ENCODE results near the gene GABARAP.
"Not testable (repeated sequence)": the region's sequence is repeated elsewhere in the genome, so short reads cannot be mapped to it uniquely, and the experiment has no call there.

Gene GABARAP

GRCh38 chr17:7260651-7261378 is 18.6 kb upstream of the GABARAP start:
- peak; percentile 42 for DNase-seq

GRCh38 chr17:7260151-7260550 is 17.9 kb upstream of the GABARAP start:
- no peak for DNase-seq

DNA sequence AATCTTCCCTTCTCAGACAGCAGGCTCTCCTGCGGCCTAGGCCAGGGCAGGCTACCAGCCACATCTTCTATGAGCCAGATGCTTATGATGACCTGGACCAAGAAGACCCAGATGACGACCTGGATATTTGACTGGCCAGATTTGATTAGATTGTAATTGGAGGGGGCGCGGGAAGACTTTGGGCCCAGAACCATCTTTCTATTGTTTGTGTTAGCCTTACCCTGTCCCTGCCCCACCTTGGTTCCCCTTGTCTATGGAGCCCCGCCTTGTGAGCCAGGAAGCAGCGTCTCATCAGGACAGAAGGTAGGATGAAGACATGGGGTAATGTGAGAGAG is 17.3 kb upstream of the GABARAP start:
- no peak for DNase-seq

GRCh38 chr17:7258731-7259554 is 16.7 kb upstream of the GABARAP start:
- no peak for DNase-seq

GRCh38 chr17:7256766-7257456 is 14.7 kb upstream of the GABARAP start:
- DNase-seq, result no peak

- no peak for DNase-seq
Measured at GRCh38 chr17:7254511-7254910, 12.3 kb upstream of the GABARAP start.

DNA sequence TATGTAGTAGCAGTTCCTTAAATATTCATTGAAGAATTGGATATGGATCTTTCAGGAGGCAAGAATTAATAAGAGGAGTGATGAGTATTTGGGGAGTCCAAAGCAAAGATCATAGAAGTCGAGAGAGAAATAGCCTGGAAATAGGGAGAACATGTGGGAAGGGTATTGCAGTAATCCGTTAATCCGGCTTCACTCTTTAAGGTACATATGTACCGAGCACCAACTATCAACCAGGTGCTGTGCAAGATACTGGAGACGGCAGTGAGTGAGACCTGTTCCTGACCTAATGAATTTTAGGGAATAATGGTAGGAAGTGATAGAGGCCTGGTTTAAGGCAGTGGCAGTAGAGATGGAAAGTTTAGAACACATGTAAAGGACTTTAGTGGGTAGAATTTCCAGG is 10.8 kb upstream of the GABARAP start:
- no peak for DNase-seq

GRCh38 chr17:7252176-7253043 is 10.2 kb upstream of the GABARAP start, which contains the start of gene ELP5:
ELP5 (plus strand) TSS chr17:7252215; CDS start chr17:7252551, 336 bp downstream.
- DNase-seq, result peak; percentile 80

DNA sequence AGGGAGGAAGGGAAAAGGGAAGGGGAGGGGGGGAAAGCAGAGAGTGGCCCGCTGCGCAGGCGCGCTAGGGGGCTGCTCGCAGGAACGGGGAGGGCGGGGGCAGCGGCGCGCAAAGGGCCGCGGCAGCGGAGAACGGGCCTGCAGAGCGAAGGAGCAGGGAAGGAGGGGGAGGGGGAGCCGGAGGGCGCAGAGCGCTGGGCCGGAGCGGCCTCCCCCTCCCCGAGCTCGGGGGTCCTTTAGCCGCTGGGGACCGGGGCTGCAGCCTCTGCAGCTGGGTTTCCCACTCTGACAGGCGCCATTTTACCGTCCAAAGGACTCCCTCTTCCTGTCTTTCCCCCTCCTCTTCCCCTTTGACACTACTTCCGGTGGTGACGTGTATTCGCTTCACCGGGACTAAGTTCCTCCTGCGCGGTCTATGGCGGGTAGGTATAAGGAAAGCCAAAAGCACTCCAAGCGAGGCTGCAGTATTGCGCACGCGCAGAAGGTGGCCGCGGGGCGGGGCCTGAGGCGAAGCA is 9.5 kb upstream of the GABARAP start, which contains the start of gene CTDNEP1:
TSS of gene CTDNEP1 (minus strand) at position 74 of the 515 bp plus-strand sequence. CDS start 438 bp downstream, outside the sequence.
- DNase-seq, result peak; percentile 99

GRCh38 chr17:7250695-7251627 is 8.7 kb upstream of the GABARAP start:
- no peak for DNase-seq

DNA sequence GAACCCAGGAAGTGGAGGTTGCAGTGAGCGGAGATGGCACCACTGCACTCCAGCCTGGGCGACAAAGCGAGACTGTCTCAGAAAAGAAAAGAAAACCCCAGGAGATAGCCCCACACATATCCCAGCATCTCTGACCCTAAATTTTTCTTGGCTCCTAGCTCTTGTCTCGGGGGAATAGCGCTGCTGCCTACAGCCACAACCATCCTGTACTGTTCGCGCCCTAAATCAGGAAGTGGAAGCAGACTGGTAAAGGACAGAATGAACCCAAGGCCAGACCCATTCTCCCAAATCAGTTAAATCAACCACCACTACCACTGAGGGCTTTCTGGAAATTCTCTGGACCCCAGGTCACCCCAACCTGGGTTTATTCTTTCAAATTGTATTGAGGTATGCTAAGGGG is 7.6 kb upstream of the GABARAP start:
- no peak for DNase-seq

GRCh38 chr17:7249214-7249613 is 7.0 kb upstream of the GABARAP start:
- DNase-seq, result no peak

DNA sequence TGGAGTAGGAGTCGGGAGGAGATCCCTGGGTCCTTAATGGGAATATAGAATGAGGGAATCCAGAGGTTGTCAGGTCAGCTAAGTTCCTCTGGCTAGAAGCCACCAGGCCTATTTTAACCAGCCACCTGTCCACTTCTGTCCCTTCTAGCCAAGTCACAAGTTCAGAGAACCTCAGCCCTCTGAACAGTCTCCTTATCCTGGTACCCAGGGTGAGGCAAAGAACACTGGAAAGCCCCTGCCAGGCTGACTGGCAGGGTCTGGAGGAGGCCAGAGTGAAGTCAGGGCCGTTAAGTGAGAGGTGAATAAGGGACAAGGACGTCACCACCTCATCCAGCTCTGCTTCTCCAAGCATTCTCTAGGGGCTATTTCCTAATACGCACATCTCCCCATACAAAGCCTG is 6.5 kb upstream of the GABARAP start:
- no peak for DNase-seq

DNA sequence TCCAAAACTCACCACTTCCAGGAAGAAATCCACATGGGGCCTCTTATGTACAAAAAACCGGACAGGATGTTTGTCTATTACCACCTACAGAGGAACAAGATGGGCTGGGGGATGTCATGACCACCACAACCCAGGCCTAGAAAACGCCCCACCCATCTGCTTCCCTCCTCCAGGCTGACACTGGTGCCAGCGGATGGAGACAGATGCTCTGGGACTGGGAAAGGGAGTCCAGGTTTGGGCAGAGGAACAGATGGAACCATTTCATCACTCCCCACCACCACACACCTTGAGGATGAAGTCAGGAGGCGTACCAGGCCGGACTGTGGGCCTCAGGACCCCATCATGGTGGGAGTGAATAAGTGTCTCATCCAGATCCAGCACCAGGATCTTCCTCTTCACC is 4.5 kb upstream of the GABARAP start:
- no peak for DNase-seq

GRCh38 chr17:7243838-7244237 is 1.6 kb upstream of the GABARAP start:
- DNase-seq, result not testable (repeated sequence)

DNA sequence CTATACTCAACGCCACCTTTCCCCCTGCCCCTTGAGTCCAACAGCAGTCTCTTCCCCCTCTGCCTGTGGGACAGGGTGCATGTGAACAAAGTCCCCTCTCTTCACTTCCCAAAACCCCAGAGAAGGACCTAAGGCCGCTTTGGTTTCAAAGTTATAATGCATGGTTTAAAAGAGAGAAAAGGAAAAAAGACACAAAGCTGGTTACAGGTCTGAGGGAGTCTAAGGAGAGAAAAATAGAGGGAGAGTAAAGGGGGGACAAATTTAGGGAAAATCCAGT is 1.1 kb upstream of the GABARAP start:
- no peak for DNase-seq

DNA sequence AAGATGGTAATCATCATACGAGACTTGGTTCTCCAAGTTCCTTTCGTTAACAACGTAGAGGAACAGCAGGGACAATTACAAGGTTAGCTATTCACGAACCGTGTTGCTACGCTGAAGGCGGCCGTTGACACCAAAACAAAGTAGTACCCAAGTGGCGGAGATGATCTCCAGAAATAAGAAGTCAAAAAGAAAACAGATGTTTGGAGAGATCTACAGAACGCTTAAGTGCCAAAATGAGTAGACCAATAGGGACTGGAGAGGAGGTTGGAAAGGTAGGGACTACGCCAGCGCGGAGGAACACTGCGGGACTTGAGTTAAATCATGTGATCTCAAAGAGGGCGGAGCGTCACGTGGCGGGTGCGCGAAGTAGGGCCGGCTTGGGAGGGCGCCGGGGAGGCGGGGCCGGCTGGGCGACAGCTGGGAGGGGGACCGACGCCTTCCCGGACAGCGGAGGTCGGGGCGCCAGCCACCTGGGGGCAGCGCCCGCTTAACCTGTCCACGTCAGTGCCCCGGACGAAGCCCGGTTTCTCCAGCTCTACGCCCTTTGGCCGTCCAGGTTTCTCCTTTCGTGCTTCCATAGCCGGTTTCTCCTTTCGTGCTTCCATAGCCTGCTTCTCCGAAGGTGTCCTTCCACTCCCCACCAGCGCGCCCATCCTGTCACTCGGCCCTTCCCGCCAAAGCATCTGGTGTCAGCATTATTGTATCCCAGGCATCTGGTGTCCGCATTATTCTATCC is 636 bp upstream of the GABARAP start:
- DNase-seq, result peak; percentile 89

DNA sequence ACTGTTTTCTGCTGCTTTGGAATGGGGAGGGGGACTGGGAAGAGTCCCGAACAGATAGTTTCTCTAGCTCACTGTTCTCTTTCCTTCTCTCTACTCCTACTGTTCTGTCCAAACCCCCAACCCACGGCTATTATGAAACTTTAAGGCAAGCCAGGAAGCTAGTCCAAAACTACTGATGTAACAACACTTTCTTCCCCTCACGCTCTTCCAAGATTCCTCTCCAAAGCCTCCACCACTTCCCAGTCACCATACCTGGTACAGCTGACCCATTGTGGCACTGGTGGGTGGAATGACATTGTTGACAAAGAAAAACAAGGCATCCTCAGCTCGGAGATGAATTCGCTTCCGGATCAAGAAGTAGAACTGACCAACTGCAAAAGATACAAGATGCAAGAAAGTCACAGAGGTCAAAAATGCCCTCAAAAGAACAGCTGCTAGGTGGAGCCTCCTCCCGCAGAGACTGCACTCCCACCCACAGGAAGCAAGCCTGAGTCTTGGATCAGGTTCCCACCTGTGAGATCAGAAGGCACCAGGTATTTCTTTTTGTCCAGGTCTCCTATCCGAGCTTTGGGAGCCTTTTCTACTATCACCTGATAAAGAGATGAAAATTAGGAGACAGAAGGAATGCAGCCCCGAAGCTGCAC is 1.0 kb downstream of the GABARAP start:
- no peak for DNase-seq

GRCh38 chr17:7240375-7240774 is 1.9 kb downstream of the GABARAP start:
- no peak for DNase-seq
